ENCODE results near the gene PSMA2.

The PSMA2 gene

GRCh38 chr7:42945821-42946626, 14.1 kb upstream of the PSMA2 start:
- DNase-seq (ENCODE audit: low read depth), result peak; percentile 66
- no peak for TF ChIP-seq CTCF (IDR thresholded peaks at IDR 0.05; ENCODE audit: insufficient read depth, low read depth, low read length, missing control alignments)
- H3K4me3 ChIP-seq (ENCODE audit: low read depth, low read length), result peak overlapping the region; percentile 45

- no peak overlapping the region for H3K4me3 ChIP-seq (ENCODE audit: low read depth, low read length)
- peak; percentile 89 for DNase-seq (ENCODE audit: low read depth)
- TF ChIP-seq CTCF (IDR thresholded peaks at IDR 0.05; ENCODE audit: insufficient read depth, low read depth, low read length, missing control alignments), result peak; percentile 92
Measured at GRCh38 chr7:42940985-42941847, 9.2 kb upstream of the PSMA2 start.

GRCh38 chr7:42939457-42940240, 7.7 kb upstream of the PSMA2 start:
- no peak for TF ChIP-seq CTCF (IDR thresholded peaks at IDR 0.05; ENCODE audit: insufficient read depth, low read depth, low read length, missing control alignments)
- peak; percentile 49 for DNase-seq (ENCODE audit: low read depth)
- no peak overlapping the region for H3K4me3 ChIP-seq (ENCODE audit: low read depth, low read length)

GRCh38 chr7:42935861-42936260, 3.9 kb upstream of the PSMA2 start:
- TF ChIP-seq CTCF (IDR thresholded peaks at IDR 0.05; ENCODE audit: insufficient read depth, low read depth, low read length, missing control alignments), result no peak
- peak; percentile 67 for DNase-seq (ENCODE audit: low read depth)
- H3K4me3 ChIP-seq (ENCODE audit: low read depth, low read length), result no peak overlapping the region

GRCh38 chr7:42934291-42934690, 2.3 kb upstream of the PSMA2 start:
- DNase-seq (ENCODE audit: low read depth), result no peak
- TF ChIP-seq CTCF (IDR thresholded peaks at IDR 0.05; ENCODE audit: insufficient read depth, low read depth, low read length, missing control alignments), result no peak
- H3K4me3 ChIP-seq (ENCODE audit: low read depth, low read length), result no peak overlapping the region

GRCh38 chr7:42932811-42933591, 1.0 kb upstream of the PSMA2 start:
- H3K4me3 ChIP-seq (ENCODE audit: low read depth, low read length), result peak overlapping the region; percentile 84
- TF ChIP-seq CTCF (IDR thresholded peaks at IDR 0.05; ENCODE audit: insufficient read depth, low read depth, low read length, missing control alignments), result no peak
- DNase-seq (ENCODE audit: low read depth), result no peak
